ENCODE data around the gene UACA.

Gene UACA

GRCh38 chr15:70703096-70703878 is 60.1 kb downstream of the UACA start:
- Histone ChIP-seq H3K27ac (ENCODE audit: low read length) (no peak overlapping the region), H3K27me3 (ENCODE audit: insufficient read depth, low read length) (no peaks in the 10 kb centered on the region), H3K9ac (ENCODE audit: low read depth, low read length) (no peak overlapping the region; the same call in 1 of the 2 replicates), H3K9me3 (ENCODE audit: insufficient read depth, low read depth, low read length) (no peaks in the 10 kb centered on the region), H3K4me1 (ENCODE audit: insufficient read depth, low read length) (peaks cover 40% of the 10 kb centered on the region), H3K4me3 (ENCODE audit: low read length) (no peak overlapping the region), H3K36me3 (ENCODE audit: insufficient read depth, low read depth, low read length) (no peaks in the 10 kb centered on the region)

- no peak overlapping the region for H3K4me3 ChIP-seq (ENCODE audit: low read length)
- H3K9me3 ChIP-seq (ENCODE audit: insufficient read depth, low read depth, low read length), result no peaks in the 10 kb centered on the region
- H3K4me1 ChIP-seq (ENCODE audit: insufficient read depth, low read length), result peaks cover 40% of the 10 kb centered on the region
- no peaks in the 10 kb centered on the region for H3K27me3 ChIP-seq (ENCODE audit: insufficient read depth, low read length)
- no peak overlapping the region for H3K27ac ChIP-seq (ENCODE audit: low read length)
- H3K36me3 ChIP-seq (ENCODE audit: insufficient read depth, low read depth, low read length), result no peaks in the 10 kb centered on the region
- no peak overlapping the region; the same call in 1 of the 2 replicates for H3K9ac ChIP-seq (ENCODE audit: low read depth, low read length)
These were observed 60.8 kb downstream of the UACA start for GRCh38 chr15:70702584-70702983.

DNA sequence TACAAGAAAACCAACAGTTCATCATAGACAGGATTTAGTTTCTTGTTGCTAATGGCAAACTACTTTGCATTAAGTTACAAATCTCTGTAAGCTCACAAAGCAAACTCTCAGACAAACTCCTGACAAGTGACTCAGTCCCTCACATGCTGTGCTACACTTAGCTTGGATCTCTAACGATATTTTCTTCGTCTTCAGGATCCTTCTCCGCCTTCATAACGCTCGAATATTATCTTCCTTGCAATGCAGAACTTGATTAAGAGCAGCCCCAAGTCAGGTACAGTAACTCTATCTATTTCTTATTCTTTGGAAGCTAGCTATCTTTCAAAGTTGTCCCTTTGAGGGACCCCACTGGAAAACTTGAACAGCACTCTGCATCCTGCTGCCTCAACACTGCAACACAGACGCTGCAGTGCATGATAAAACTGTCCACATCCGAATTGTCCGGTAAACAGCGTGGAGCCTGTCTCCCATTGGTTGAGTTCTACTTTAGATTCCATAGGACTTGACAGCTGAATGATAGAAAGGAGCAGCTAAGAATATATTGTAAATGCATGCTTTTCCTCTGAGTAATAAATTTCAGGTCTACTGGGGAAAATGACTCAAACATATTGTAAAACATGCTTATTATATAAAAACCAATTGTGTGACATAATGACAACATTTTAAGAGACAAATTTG is 61.3 kb downstream of the UACA start:
- H3K27ac ChIP-seq (ENCODE audit: low read length), result no peak overlapping the region

DNA sequence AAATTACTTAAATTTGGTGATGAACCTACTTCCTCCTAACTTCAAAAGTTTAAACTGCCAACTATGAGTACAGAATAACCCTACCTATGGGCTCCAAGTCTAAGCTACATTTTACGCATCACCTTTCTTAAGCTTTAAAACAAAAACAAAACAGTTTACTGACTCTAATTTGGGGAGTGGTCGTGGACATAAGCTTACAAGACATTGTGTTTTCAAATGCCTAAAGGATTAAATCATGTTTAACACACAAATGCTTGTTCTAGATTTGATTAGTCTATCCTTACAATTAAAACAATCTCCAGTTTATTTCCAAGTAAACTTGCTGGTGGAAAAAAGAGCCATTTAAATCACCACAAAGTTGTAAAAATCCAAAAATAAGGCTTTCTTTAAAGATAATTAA is 62.2 kb downstream of the UACA start:
- Histone ChIP-seq H3K27ac (ENCODE audit: low read length) (no peak overlapping the region), H3K9ac (ENCODE audit: low read depth, low read length) (no peak overlapping the region), H3K4me3 (ENCODE audit: low read length) (no peak overlapping the region), H3K36me3 (ENCODE audit: insufficient read depth, low read depth, low read length) (no peaks in the 10 kb centered on the region), H3K9me3 (ENCODE audit: insufficient read depth, low read depth, low read length) (no peaks in the 10 kb centered on the region), H3K4me1 (ENCODE audit: insufficient read depth, low read length) (peaks cover 40% of the 10 kb centered on the region), H3K27me3 (ENCODE audit: insufficient read depth, low read length) (no peaks in the 10 kb centered on the region)

More for the DNA sequence above, 61.3 kb downstream of the UACA start:
- no peak overlapping the region; the same call in 1 of the 2 replicates for H3K9ac ChIP-seq (ENCODE audit: low read depth, low read length)
- no peaks in the 10 kb centered on the region for H3K36me3 ChIP-seq (ENCODE audit: insufficient read depth, low read depth, low read length)
- H3K4me1 ChIP-seq (ENCODE audit: insufficient read depth, low read length), result peaks cover 40% of the 10 kb centered on the region
- peak overlapping the region; percentile 9; the same call in 1 of the 2 replicates for H3K4me3 ChIP-seq (ENCODE audit: low read length)
- H3K27me3 ChIP-seq (ENCODE audit: insufficient read depth, low read length), result no peaks in the 10 kb centered on the region
- H3K9me3 ChIP-seq (ENCODE audit: insufficient read depth, low read depth, low read length), result no peaks in the 10 kb centered on the region

DNA sequence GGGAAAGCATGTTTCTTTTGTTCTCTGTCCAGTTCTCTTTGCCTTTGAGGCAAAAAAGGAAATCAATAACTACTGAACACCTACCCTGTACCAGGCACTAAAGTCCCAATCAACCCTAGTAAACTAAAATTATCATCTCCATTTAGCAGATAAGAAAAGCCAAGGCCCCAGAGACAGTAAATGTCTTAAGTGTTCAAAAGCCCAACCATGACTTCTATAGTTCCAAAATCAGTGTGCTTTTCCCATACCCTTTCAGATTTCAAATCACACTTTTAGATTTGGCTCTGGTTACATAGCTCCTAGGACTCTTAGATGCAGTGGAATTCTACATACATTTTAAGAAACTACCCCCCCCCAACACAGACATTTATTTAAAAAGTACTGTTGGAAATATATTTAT is 63.5 kb downstream of the UACA start:
- no peak overlapping the region for H3K27ac ChIP-seq (ENCODE audit: low read length)
- no peaks in the 10 kb centered on the region for H3K9me3 ChIP-seq (ENCODE audit: insufficient read depth, low read depth, low read length)
- peaks cover 40% of the 10 kb centered on the region for H3K4me1 ChIP-seq (ENCODE audit: insufficient read depth, low read length)
- no peaks in the 10 kb centered on the region for H3K27me3 ChIP-seq (ENCODE audit: insufficient read depth, low read length)
- H3K9ac ChIP-seq (ENCODE audit: low read depth, low read length), result no peak overlapping the region
- H3K36me3 ChIP-seq (ENCODE audit: insufficient read depth, low read depth, low read length), result no peaks in the 10 kb centered on the region
- H3K4me3 ChIP-seq (ENCODE audit: low read length), result no peak overlapping the region

DNA sequence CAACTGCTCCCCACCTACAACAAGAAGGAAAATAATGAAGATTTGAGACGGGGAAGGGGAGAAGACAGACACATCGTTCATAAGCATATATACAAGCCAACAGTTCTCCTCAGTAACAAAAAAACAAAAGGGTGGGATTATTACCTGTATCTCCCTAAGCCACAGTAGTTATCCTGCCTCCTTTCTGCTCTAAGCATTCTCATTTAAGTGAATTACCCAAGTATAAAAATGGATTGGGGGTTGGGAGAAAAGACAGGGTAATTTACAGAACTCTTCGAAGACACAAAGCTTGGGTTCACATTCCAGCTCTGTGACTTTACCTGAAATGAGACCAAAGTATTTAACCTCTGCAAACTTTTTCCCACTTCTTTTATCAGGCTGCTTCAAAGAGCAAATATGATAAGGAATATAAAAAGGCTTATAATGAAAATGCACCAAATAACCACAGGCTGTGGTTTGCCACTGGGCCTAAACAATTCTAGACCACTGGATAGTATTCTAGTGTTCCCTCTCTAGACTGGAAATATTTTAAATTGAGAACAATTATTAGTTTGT is 64.4 kb downstream of the UACA start:
- Histone ChIP-seq H3K9me3 (ENCODE audit: insufficient read depth, low read depth, low read length) (no peaks in the 10 kb centered on the region), H3K4me3 (ENCODE audit: low read length) (no peak overlapping the region), H3K4me1 (ENCODE audit: insufficient read depth, low read length) (peaks cover 37% of the 10 kb centered on the region), H3K27ac (ENCODE audit: low read length) (no peak overlapping the region), H3K9ac (ENCODE audit: low read depth, low read length) (no peak overlapping the region), H3K27me3 (ENCODE audit: insufficient read depth, low read length) (no peaks in the 10 kb centered on the region), H3K36me3 (ENCODE audit: insufficient read depth, low read depth, low read length) (no peaks in the 10 kb centered on the region)

GRCh38 chr15:70698426-70698825 is 64.9 kb downstream of the UACA start:
- Histone ChIP-seq H3K27ac (ENCODE audit: low read length) (no peak overlapping the region), H3K9me3 (ENCODE audit: insufficient read depth, low read depth, low read length) (no peaks in the 10 kb centered on the region), H3K4me1 (ENCODE audit: insufficient read depth, low read length) (peaks cover 32% of the 10 kb centered on the region), H3K36me3 (ENCODE audit: insufficient read depth, low read depth, low read length) (no peaks in the 10 kb centered on the region), H3K4me3 (ENCODE audit: low read length) (no peak overlapping the region), H3K27me3 (ENCODE audit: insufficient read depth, low read length) (no peaks in the 10 kb centered on the region), H3K9ac (ENCODE audit: low read depth, low read length) (no peak overlapping the region)

DNA sequence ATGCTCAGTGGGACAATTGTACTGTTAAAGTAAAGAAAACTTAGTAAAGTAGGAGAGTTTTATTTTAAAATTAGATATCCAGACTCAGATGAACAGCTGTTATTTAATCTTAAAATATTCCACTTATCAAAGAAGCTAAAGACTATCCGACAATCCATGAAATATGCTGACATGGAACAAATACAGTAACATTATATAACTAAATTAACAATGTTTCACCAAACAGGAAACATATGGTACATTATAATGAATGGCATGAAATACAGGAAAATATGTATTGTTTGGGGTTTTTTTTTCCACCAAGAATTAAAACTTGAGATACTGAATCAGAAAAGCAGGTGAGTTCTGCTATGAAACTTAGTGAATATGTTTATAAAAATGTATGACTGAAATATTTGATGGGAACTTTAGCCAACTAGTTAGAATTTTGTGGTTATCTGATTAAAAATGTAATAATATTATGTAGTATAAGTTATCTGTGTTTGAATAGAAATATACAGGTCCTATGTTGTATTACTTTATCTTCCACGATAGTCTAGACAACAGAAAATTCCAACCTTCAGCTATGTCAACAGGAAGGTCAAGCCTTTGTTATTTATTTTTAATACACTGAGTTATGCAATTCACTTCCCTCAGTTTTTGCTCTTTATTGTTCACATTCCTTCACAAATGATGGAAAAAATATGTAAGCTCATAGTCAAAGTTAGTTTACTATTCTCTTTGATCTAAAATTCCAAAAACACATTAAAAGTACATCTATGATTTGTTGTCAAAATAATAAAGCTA is 72.7 kb downstream of the UACA start:
- H3K36me3 ChIP-seq (ENCODE audit: insufficient read depth, low read depth, low read length), result peaks cover 4% of the 10 kb centered on the region; the same call in 1 of the 2 replicates
- no peaks in the 10 kb centered on the region for H3K27me3 ChIP-seq (ENCODE audit: insufficient read depth, low read length)
- H3K4me3 ChIP-seq (ENCODE audit: low read length), result no peak overlapping the region
- no peaks in the 10 kb centered on the region for H3K9me3 ChIP-seq (ENCODE audit: insufficient read depth, low read depth, low read length)
- no peaks in the 10 kb centered on the region for H3K4me1 ChIP-seq (ENCODE audit: insufficient read depth, low read length)
- H3K27ac ChIP-seq (ENCODE audit: low read length), result no peak overlapping the region
- no peak overlapping the region; the same call in 1 of the 2 replicates for H3K9ac ChIP-seq (ENCODE audit: low read depth, low read length)

GRCh38 chr15:70690021-70690420 is 73.3 kb downstream of the UACA start:
- no peak overlapping the region for H3K27ac ChIP-seq (ENCODE audit: low read length)
- H3K4me3 ChIP-seq (ENCODE audit: low read length), result no peak overlapping the region
- H3K4me1 ChIP-seq (ENCODE audit: insufficient read depth, low read length), result no peaks in the 10 kb centered on the region
- no peak overlapping the region; the same call in 1 of the 2 replicates for H3K9ac ChIP-seq (ENCODE audit: low read depth, low read length)
- peaks cover 4% of the 10 kb centered on the region; the same call in 1 of the 2 replicates for H3K36me3 ChIP-seq (ENCODE audit: insufficient read depth, low read depth, low read length)
- no peaks in the 10 kb centered on the region for H3K27me3 ChIP-seq (ENCODE audit: insufficient read depth, low read length)
- H3K9me3 ChIP-seq (ENCODE audit: insufficient read depth, low read depth, low read length), result no peaks in the 10 kb centered on the region

GRCh38 chr15:70687482-70687881 is 75.9 kb downstream of the UACA start:
- H3K27me3 ChIP-seq (ENCODE audit: insufficient read depth, low read length), result no peaks in the 10 kb centered on the region
- no peak overlapping the region for H3K27ac ChIP-seq (ENCODE audit: low read length)
- no peaks in the 10 kb centered on the region for H3K4me1 ChIP-seq (ENCODE audit: insufficient read depth, low read length)
- no peak overlapping the region for H3K4me3 ChIP-seq (ENCODE audit: low read length)
- peaks cover 4% of the 10 kb centered on the region; the same call in 1 of the 2 replicates for H3K36me3 ChIP-seq (ENCODE audit: insufficient read depth, low read depth, low read length)
- H3K9me3 ChIP-seq (ENCODE audit: insufficient read depth, low read depth, low read length), result no peaks in the 10 kb centered on the region
- no peak overlapping the region for H3K9ac ChIP-seq (ENCODE audit: low read depth, low read length)

DNA sequence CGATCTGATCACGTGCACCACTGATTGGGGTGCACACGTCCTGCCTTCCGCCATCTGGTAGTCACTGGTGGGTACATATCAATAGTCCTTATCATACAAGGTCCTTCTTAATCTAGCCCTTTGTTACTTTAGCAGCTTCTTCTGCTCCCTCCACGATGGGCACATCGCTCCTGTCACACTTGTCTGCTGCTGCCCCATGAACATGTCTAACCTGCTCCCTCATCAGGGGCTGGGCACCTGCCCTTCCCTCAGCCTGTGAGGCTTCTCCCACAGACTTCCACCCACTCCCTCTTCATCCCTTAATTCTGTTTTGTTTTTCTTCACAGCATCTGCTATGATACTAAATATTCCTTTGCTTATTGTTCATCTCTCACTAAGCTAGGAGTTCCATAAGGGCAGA is 82.5 kb downstream of the UACA start:
- no peak overlapping the region for H3K4me3 ChIP-seq (ENCODE audit: low read length)
- peaks cover 9% of the 10 kb centered on the region for H3K36me3 ChIP-seq (ENCODE audit: insufficient read depth, low read depth, low read length)
- H3K4me1 ChIP-seq (ENCODE audit: insufficient read depth, low read length), result no peaks in the 10 kb centered on the region
- H3K27ac ChIP-seq (ENCODE audit: low read length), result no peak overlapping the region
- H3K27me3 ChIP-seq (ENCODE audit: insufficient read depth, low read length), result no peaks in the 10 kb centered on the region
- H3K9ac ChIP-seq (ENCODE audit: low read depth, low read length), result no peak overlapping the region
- no peaks in the 10 kb centered on the region for H3K9me3 ChIP-seq (ENCODE audit: insufficient read depth, low read depth, low read length)
